Panc1 (cell line): ENCODE data around the gene DPEP1.
"Not testable (repeated sequence)": the region's sequence is repeated elsewhere in the genome, so short reads cannot be mapped to it uniquely, and the experiment has no call there.

ENCODE experiments used
- POLR2AphosphoS5 ChIP-seq: IDR thresholded peaks from 2 replicates; pipeline ENCODE4 v1.6.1; 2012; ENCODE audit warnings: mild to moderate bottlenecking, low read depth, low read length, moderate library complexity
- SIN3A ChIP-seq: IDR thresholded peaks from 2 replicates; pipeline ENCODE4 v1.6.1; 2012; ENCODE audit warnings: low read depth, mild to moderate bottlenecking, low read length, moderate library complexity, borderline replicate concordance; ENCODE audit not compliant: insufficient read depth
- TF ChIP-seq, protein P1 (sequence below): fragments of 450-650 bp; IDR thresholded peaks from 2 replicates; pipeline ENCODE4 v1.5.1; 2017; ENCODE audit warnings: mild to moderate bottlenecking
- TF ChIP-seq, protein P2 (sequence below), 2 experiments: IDR thresholded peaks; 2 replicates each; pipeline ENCODE4 v1.6.1; 2011 to 2012; ENCODE audit warnings: low read depth in 2 of 2, control low read depth in 1 of 2, low read length in 1 of 2, mild to moderate bottlenecking in 1 of 2, moderate library complexity in 1 of 2; ENCODE audit not compliant: insufficient read depth in 1 of 2

DNA sequence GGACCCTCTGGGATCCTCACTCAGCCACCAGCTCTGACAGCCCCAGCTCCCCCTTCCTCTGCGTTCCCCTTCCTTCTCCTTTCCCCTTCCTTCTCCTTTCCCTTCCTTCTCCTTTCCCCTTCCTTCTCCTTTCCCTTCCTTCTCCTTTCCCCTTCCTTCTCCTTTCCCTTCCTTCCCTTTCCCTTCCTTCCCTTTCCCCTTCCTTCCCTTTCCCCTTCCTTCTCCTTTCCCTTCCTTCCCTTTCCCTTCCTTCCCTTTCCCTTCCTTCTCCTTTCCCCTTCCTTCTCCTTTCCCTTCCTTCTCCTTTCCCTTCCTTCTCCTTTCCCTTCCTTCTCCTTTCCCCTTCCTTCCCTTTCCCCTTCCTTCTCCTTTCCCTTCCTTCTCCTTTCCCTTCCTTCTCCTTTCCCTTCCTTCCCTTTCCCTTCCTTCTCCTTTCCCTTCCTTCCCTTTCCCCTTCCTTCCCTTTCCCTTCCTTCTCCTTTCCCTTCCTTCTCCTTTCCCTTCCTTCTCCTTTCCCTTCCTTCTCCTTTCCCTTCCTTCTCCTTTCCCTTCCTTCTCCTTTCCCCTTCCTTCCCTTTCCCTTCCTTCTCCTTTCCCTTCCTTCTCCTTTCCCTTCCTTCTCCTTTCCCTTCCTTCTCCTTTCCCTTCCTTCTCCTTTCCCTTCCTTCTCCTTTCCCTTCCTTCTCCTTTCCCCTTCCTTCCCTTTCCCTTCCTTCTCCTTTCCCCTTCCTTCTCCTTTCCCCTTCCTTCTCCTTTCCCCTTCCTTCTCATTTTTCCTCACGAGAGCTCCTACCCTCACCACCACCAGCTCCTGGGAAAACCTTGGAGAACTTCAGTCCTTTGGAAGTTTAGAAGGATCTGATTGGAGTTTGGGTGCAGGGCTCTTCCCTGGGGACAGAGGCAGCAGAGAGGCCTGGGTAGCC is 21.3 kb downstream of the DPEP1 start:
- TF ChIP-seq, protein P1, sequence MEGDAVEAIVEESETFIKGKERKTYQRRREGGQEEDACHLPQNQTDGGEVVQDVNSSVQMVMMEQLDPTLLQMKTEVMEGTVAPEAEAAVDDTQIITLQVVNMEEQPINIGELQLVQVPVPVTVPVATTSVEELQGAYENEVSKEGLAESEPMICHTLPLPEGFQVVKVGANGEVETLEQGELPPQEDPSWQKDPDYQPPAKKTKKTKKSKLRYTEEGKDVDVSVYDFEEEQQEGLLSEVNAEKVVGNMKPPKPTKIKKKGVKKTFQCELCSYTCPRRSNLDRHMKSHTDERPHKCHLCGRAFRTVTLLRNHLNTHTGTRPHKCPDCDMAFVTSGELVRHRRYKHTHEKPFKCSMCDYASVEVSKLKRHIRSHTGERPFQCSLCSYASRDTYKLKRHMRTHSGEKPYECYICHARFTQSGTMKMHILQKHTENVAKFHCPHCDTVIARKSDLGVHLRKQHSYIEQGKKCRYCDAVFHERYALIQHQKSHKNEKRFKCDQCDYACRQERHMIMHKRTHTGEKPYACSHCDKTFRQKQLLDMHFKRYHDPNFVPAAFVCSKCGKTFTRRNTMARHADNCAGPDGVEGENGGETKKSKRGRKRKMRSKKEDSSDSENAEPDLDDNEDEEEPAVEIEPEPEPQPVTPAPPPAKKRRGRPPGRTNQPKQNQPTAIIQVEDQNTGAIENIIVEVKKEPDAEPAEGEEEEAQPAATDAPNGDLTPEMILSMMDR = not testable (repeated sequence)
- not testable (repeated sequence) for TF ChIP-seq POLR2AphosphoS5, SIN3A
- TF ChIP-seq, protein P2, sequence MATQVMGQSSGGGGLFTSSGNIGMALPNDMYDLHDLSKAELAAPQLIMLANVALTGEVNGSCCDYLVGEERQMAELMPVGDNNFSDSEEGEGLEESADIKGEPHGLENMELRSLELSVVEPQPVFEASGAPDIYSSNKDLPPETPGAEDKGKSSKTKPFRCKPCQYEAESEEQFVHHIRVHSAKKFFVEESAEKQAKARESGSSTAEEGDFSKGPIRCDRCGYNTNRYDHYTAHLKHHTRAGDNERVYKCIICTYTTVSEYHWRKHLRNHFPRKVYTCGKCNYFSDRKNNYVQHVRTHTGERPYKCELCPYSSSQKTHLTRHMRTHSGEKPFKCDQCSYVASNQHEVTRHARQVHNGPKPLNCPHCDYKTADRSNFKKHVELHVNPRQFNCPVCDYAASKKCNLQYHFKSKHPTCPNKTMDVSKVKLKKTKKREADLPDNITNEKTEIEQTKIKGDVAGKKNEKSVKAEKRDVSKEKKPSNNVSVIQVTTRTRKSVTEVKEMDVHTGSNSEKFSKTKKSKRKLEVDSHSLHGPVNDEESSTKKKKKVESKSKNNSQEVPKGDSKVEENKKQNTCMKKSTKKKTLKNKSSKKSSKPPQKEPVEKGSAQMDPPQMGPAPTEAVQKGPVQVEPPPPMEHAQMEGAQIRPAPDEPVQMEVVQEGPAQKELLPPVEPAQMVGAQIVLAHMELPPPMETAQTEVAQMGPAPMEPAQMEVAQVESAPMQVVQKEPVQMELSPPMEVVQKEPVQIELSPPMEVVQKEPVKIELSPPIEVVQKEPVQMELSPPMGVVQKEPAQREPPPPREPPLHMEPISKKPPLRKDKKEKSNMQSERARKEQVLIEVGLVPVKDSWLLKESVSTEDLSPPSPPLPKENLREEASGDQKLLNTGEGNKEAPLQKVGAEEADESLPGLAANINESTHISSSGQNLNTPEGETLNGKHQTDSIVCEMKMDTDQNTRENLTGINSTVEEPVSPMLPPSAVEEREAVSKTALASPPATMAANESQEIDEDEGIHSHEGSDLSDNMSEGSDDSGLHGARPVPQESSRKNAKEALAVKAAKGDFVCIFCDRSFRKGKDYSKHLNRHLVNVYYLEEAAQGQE (IDR thresholded peaks at IDR 0.05; ENCODE audit: insufficient read depth in 1 of 2, low read depth in 2 of 2, low read length in 1 of 2) = not testable (repeated sequence)
